Endodermal cell (in vitro differentiated cells): ENCODE results near the gene DCXR. TPM values are rescaled to one million over a fixed set of nuclear protein-coding genes. Genes with fewer than 3 reads are reported as not detected.

ENCODE experiments used
- DNase-seq: peaks from one replicate; pipeline ENCODE4 v3.0.0-alpha.2; 2017
- H3K27ac ChIP-seq: 2 replicates; pipeline ENCODE4 v1.5.1; 2013; ENCODE audit warnings: mild to moderate bottlenecking, low read depth, low read length, moderate library complexity
- H3K27me3 ChIP-seq: 2 replicates; pipeline ENCODE4 v1.6.1; 2013; ENCODE audit warnings: mild to moderate bottlenecking, low read length, moderate library complexity; ENCODE audit not compliant: insufficient read depth, control insufficient read depth, poor library complexity, severe bottlenecking
- H3K36me3 ChIP-seq: 2 replicates; pipeline ENCODE4 v1.7.0; 2013; ENCODE audit warnings: mild to moderate bottlenecking, low read length, moderate library complexity; ENCODE audit not compliant: control insufficient read depth, insufficient read depth
- H3K4me1 ChIP-seq: one replicate; pipeline ENCODE4 v1.7.0; 2013; ENCODE audit warnings: low read length; ENCODE audit not compliant: control insufficient read depth, insufficient read depth
- H3K4me3 ChIP-seq: 2 replicates; pipeline ENCODE4 v1.5.1; 2013; ENCODE audit warnings: mild to moderate bottlenecking, low read length, moderate library complexity
- H3K9ac ChIP-seq: 2 replicates; pipeline ENCODE4 v1.6.1; 2013; ENCODE audit warnings: mild to moderate bottlenecking, low read length, moderate library complexity; ENCODE audit not compliant: poor library complexity, severe bottlenecking; ENCODE audit errors: extremely low read depth
- H3K9me3 ChIP-seq: 2 replicates; pipeline ENCODE4 v1.6.1; 2013; ENCODE audit warnings: mild to moderate bottlenecking, low read length, moderate library complexity; ENCODE audit not compliant: control insufficient read depth
- H3K27ac Mint-ChIP-seq: 2 replicates; pipeline ENCODE4 v1.8.0; 2020; ENCODE audit warnings: mixed read lengths
- H3K27me3 Mint-ChIP-seq: 2 replicates; pipeline ENCODE4 v1.8.0; 2021; ENCODE audit warnings: mild to moderate bottlenecking, mixed read lengths; ENCODE audit not compliant: insufficient read depth
- H3K36me3 Mint-ChIP-seq: 2 replicates; pipeline ENCODE4 v1.8.0; 2020; ENCODE audit warnings: low read depth, mixed read lengths
- H3K4me1 Mint-ChIP-seq: 2 replicates; pipeline ENCODE4 v1.8.0; 2020; ENCODE audit warnings: mixed read lengths
- H3K4me3 Mint-ChIP-seq: 2 replicates; pipeline ENCODE4 v1.8.0; 2020; ENCODE audit warnings: mild to moderate bottlenecking, moderate library complexity, mixed read lengths
- H3K9me3 Mint-ChIP-seq: 2 replicates; pipeline ENCODE4 v1.8.0; 2020; ENCODE audit warnings: mild to moderate bottlenecking, mixed read lengths
- CTCF ChIP-seq: fragments of 200-600 bp; sonication (generic); conservative IDR thresholded peaks from 2 replicates; pipeline ENCODE4 v1.5.0; 2021; ENCODE audit warnings: antibody characterized with exemption, mild to moderate bottlenecking
- WGBS, 2 experiments: methylation state at CpG; one replicate each; pipeline versions ENCODE4 v1.1.5 to v1.1.7; 2013; ENCODE audit warnings: missing lambda C conversion rate in 2 of 2, mixed read lengths in 1 of 2; ENCODE audit not compliant: insufficient coverage in 1 of 2, insufficient read length in 1 of 2; 5-methylcytosine and 5-hydroxymethylcytosine counted together
- total RNA-seq, 2 donors: library from RNA; stranded (reverse); fragmentation: NEBNext Ultra II Directional in 1 of 2; extraction: Animal tissue kit (Norgen Biotek cat#: 25700) in 1 of 2; gene quantifications; 2 replicates in 1 of 2; 3 replicates in 1 of 2; pipeline ENCODE4 v1.2.1, GENCODE V29; 2021

DCXR gene
- total RNA-seq, 2 donors from 2014 or later: 73.8 to 83.6 TPM

GRCh38 chr17:82031885-82032627 lies 5.4 kb downstream of the DCXR start:
- no peaks in the 10 kb centered on the region for H3K9me3 Mint-ChIP-seq
- no peaks in the 10 kb centered on the region for H3K4me1 Mint-ChIP-seq
- no peaks in the 10 kb centered on the region for H3K27me3 Mint-ChIP-seq

DNA sequence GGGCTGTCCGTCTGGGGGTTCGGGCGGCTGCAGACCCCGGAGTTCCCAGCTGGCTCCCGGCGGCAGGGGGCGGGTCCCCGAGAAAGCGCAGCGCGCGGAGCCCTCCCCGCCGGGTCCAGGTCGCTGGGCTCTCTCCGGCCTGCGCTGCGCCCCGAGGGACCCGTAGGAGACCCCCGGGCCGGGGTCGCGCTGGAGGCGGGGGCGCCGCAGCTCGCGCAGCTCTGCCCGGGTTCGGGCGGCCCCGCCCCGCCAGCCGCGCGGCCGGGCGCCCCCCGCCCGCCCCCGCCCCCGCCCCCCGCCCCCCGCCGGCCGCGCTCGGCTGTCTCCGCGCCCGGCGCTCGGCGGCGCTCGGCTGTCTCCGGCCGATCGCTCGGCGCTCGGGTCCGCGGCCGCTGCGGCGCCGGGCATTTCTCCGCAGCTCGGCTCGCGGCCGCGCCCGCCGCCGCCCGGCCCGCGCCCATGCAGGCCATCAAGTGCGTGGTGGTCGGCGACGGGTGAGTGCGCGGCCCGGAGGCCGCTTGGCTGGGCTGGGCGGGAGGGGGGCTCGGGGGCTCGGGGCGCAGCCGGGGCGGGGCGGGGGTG lies 6.1 kb downstream of the DCXR start, which contains the start of gene RAC3:
Gene RAC3 (plus strand): TSS at position 376 of the 582 bp plus-strand sequence. CDS start 84 bp downstream, at position 460.
- Histone ChIP-seq H3K4me3 (peak within 1 kb of the TSS; percentile 75), H3K27ac (no peak within 1 kb of the TSS), H3K9ac (no peak within 1 kb of the TSS), H3K36me3 (no peaks in the 10 kb centered on the region), H3K4me1 (no peaks in the 10 kb centered on the region), H3K9me3 (no peaks in the 10 kb centered on the region), H3K27me3 (no peaks in the 10 kb centered on the region)
- H3K4me1 Mint-ChIP-seq: no peaks in the 10 kb centered on the region
- H3K27me3 Mint-ChIP-seq: no peaks in the 10 kb centered on the region
- TF ChIP-seq CTCF: no peak
- H3K9me3 Mint-ChIP-seq: no peaks in the 10 kb centered on the region
- peaks cover 13% of the 10 kb centered on the region for H3K36me3 Mint-ChIP-seq
- DNase-seq: peak; percentile 85
- peak within 1 kb of the TSS; percentile 55 for H3K4me3 Mint-ChIP-seq
- WGBS, 2 experiments: 0 to 3% methylated on average over 21 to 91 of the region's 96 CpGs
- no peak within 1 kb of the TSS for H3K27ac Mint-ChIP-seq

More at GRCh38 chr17:82031885-82032627, 5.4 kb downstream of the DCXR start:
- Mint-ChIP-seq H3K4me3 (peak overlapping the region; percentile 52), H3K36me3 (peaks cover 12% of the 10 kb centered on the region), H3K27ac (no peak overlapping the region)
- WGBS, 2 experiments: 2 to 12% methylated on average over 10 to 58 of the region's 59 CpGs
- Histone ChIP-seq H3K27me3 (no peaks in the 10 kb centered on the region), H3K4me3 (peak overlapping the region; percentile 75), H3K9ac (no peak overlapping the region), H3K9me3 (no peaks in the 10 kb centered on the region), H3K27ac (no peak overlapping the region), H3K36me3 (no peaks in the 10 kb centered on the region), H3K4me1 (no peaks in the 10 kb centered on the region)
- peak; percentile 93 for DNase-seq
- TF ChIP-seq CTCF: no peak

DNA sequence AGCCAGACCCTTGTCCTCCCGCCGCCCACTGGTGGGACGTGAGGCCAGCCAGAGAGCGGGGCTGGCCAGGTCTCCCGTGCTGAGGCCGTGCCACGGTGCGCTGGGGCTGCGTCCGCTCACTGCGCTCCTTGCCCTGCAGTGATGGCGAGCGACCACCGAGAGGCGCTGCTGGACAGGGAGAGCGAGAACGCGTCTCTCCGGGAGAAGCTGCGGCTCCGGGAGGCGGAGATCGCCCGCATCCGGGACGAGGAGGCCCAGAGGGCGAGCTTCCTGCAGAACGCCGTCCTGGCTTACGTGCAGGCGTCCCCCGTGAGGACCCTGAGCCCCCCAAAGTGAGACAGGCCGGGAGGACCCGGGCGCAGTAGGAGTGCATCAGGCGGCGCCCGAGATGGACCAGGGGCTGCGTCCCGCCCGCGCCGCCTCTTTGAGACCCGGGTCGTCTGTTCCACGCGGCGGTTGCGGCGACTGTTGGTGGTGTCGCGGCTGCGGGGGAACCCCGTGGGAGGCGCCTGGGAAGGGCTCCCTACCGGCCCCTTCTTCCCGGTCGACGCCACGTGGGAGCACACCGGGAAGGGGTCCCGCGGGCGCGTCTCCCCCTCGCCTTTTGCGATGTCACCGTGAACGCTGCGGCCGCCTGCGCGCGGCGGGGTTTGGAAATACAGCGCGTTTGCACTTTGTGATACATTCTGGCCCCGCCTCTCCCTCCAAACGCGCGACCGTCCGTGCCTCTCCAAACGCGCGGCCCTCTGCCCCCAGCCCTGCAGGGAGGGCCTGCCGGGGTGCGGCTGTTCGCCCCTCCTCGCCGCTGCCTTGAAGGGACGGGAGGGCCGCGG lies 6.8 kb downstream of the DCXR start:
- peak; percentile 99 for DNase-seq
- peak; percentile 86 for TF ChIP-seq CTCF
- peak overlapping the region; percentile 55 for H3K4me3 Mint-ChIP-seq
- no peaks in the 10 kb centered on the region for H3K4me1 ChIP-seq
- H3K9me3 ChIP-seq: no peaks in the 10 kb centered on the region
- H3K27me3 ChIP-seq: no peaks in the 10 kb centered on the region
- H3K4me3 ChIP-seq: peak overlapping the region; percentile 73
- peaks cover 13% of the 10 kb centered on the region for H3K36me3 Mint-ChIP-seq
- H3K4me1 Mint-ChIP-seq: no peaks in the 10 kb centered on the region
- H3K27ac Mint-ChIP-seq: no peak overlapping the region
- no peak overlapping the region for H3K27ac ChIP-seq
- 2 to 3% methylated on average over 38 to 94 of the region's 94 CpGs for WGBS, 2 experiments
- no peaks in the 10 kb centered on the region for H3K36me3 ChIP-seq
- no peaks in the 10 kb centered on the region for H3K27me3 Mint-ChIP-seq
- H3K9me3 Mint-ChIP-seq: no peaks in the 10 kb centered on the region
- no peak overlapping the region for H3K9ac ChIP-seq
